T-cell (primary cell): ENCODE results near the gene SIGLEC15. TPM values are rescaled to one million over a fixed set of nuclear protein-coding genes. Genes with fewer than 3 reads are reported as not detected.
A peak's percentile ranks its signal among the peaks of the same experiment; 100 is the strongest.
"Not testable (repeated sequence)": the region's sequence is repeated elsewhere in the genome, so short reads cannot be mapped to it uniquely, and the experiment has no call there.

Experiments used
- ATAC-seq, 4 experiments: fragments of 200-7000 bp in 3 of 4; fragments of 150-1000 bp in 1 of 4; cut with Tn5 transposase; replicated peaks in 1 of 4; 1 replicate in 3 of 4; 2 replicates in 1 of 4; pipeline ENCODE4 v1.10.0; 2021; ENCODE audit warnings: moderate library complexity in 3 of 4, mild to moderate bottlenecking in 2 of 4, moderate number of reproducible peaks in 1 of 4
- CTCF ChIA-PET, 2 donors: fragments of 300-600 bp; sonication (Branson Sonifier 250); formaldehyde crosslinking; loops; one replicate each; lab custom pipeline; 2022; ENCODE audit warnings: antibody characterized with exemption in 2 of 2; lab: Charles Lee
- POLR2A ChIA-PET, 2 donors: fragments of 300-600 bp; sonication (Branson Sonifier 250); formaldehyde crosslinking; loops; one replicate each; lab custom pipeline; 2022; ENCODE audit warnings: antibody characterized with exemption in 2 of 2; lab: Charles Lee
- DNase-seq, 35 experiments: peaks; one replicate each; pipeline versions ENCODE4 v3.0.0 to v3.0.0-alpha.2; 2013 to 2023
- H3K27ac ChIP-seq: one replicate; pipeline ENCODE4 v1.5.1; 2013; ENCODE audit warnings: low read length
- H3K27me3 ChIP-seq, 2 experiments: replicated peaks in 1 of 2; 1 replicate in 1 of 2; 2 replicates in 1 of 2; pipeline versions ENCODE4 v1.6.1 to v1.7.0; 2013; ENCODE audit warnings: low read length in 1 of 2, mixed read lengths in 1 of 2; ENCODE audit not compliant: control insufficient read depth in 2 of 2, insufficient read depth in 2 of 2; ENCODE audit errors: extremely low read depth in 1 of 2
- H3K36me3 ChIP-seq, 2 donors: 1 replicate in 1 of 2; 2 replicates in 1 of 2; pipeline versions ENCODE4 v1.6.1 to v1.7.0; 2013; ENCODE audit warnings: low read length in 1 of 2; ENCODE audit not compliant: control insufficient read depth in 2 of 2, insufficient read depth in 1 of 2; ENCODE audit errors: extremely low read depth in 1 of 2
- H3K4me1 ChIP-seq, 2 experiments: 1 replicate in 1 of 2; 2 replicates in 1 of 2; pipeline versions ENCODE4 v1.6.1 to v1.7.0; 2013; ENCODE audit warnings: low read length in 2 of 2, mixed read lengths in 1 of 2; ENCODE audit not compliant: insufficient read depth in 2 of 2, control insufficient read depth in 1 of 2; ENCODE audit errors: extremely low read depth in 1 of 2
- H3K4me3 ChIP-seq, 2 donors: 1 replicate in 1 of 2; 2 replicates in 1 of 2; pipeline versions ENCODE4 v1.5.1 to v1.7.0; 2013; ENCODE audit warnings: mild to moderate bottlenecking in 2 of 2, low read length in 1 of 2, moderate library complexity in 1 of 2; ENCODE audit not compliant: control insufficient read depth in 1 of 2; ENCODE audit errors: extremely low read depth in 1 of 2
- H3K9me3 ChIP-seq: 2 replicates; pipeline ENCODE4 v1.7.0; 2013
- H3K27ac Mint-ChIP-seq, 2 donors: one replicate each; pipeline ENCODE4 v1.8.0; 2020 to 2021; ENCODE audit warnings: mild to moderate bottlenecking in 2 of 2, mixed read lengths in 2 of 2
- H3K27me3 Mint-ChIP-seq, 2 donors: one replicate each; pipeline ENCODE4 v1.8.0; 2021 to 2022; ENCODE audit warnings: mixed read lengths in 2 of 2
- H3K36me3 Mint-ChIP-seq: one replicate; pipeline ENCODE4 v1.8.0; 2021; ENCODE audit warnings: mixed read lengths
- H3K4me1 Mint-ChIP-seq, 3 donors: one replicate each; pipeline ENCODE4 v1.8.0; 2020 to 2022; ENCODE audit warnings: mixed read lengths in 3 of 3, mild to moderate bottlenecking in 1 of 3
- H3K4me3 Mint-ChIP-seq, 3 donors: one replicate each; pipeline ENCODE4 v1.8.0; 2020 to 2022; ENCODE audit warnings: mild to moderate bottlenecking in 3 of 3, mixed read lengths in 3 of 3, moderate library complexity in 3 of 3
- H3K9me3 Mint-ChIP-seq, 3 donors: one replicate each; pipeline ENCODE4 v1.8.0; 2020 to 2022; ENCODE audit warnings: mixed read lengths in 3 of 3
- WGBS: methylation state at CpG from one replicate; pipeline ENCODE4 v1.1.5; 2013; ENCODE audit warnings: missing lambda C conversion rate; ENCODE audit not compliant: insufficient coverage; 5-methylcytosine and 5-hydroxymethylcytosine counted together
- total RNA-seq, 35 experiments: library from RNA in 6 of 35; stranded (reverse) in 6 of 35; fragments of 120-200 nt in 1 of 35; gene quantifications; one replicate each; pipeline versions ENCODE4 v1.2.1 to v1.2.4 and lab custom pipeline; 2013 to 2026

The SIGLEC15 gene
- total RNA-seq, 5 donors from 2014 or later (not counting 1 experiment from before 2014, with no cell fraction given) = 0.33 TPM; not detected in 4

- Mint-ChIP-seq H3K27me3 (peaks cover 1 to 4% of the 10 kb centered on the region in 2 donors), H3K9me3 (no peaks in the 10 kb centered on the region), H3K4me3 (no peak overlapping the region), H3K4me1 (peaks cover 0 to 5% (median 5%) of the 10 kb centered on the region in 3 donors), H3K36me3 (peaks cover 10% of the 10 kb centered on the region), H3K27ac (peak overlapping the region in 1 of 2 donors; percentile 19)
- H3K4me1 ChIP-seq = no peaks in the 10 kb centered on the region
- no peaks in the 10 kb centered on the region for H3K27me3 ChIP-seq
- ATAC-seq (no peak), DNase-seq (no peak)
- no peak overlapping the region for H3K4me3 ChIP-seq
- CTCF ChIA-PET = interaction anchor here in 1 of 2 donors (0.6 kb wide), 1 partner anchor 180 kb away, joined by 6 read pairs; no protein-coding TSS in a partner anchor
- WGBS = 75% methylated on average over 8 of the region's 8 CpGs
- no peak overlapping the region for H3K27ac ChIP-seq
- no peaks in the 10 kb centered on the region for H3K9me3 ChIP-seq
- H3K36me3 ChIP-seq = peaks cover 3 to 9% of the 10 kb centered on the region in 2 donors
- POLR2A ChIA-PET = interaction anchor here in 1 of 2 donors (0.6 kb wide), 1 partner anchor 28 kb away, joined by 5 read pairs; no protein-coding TSS in a partner anchor
These were observed 19.9 kb downstream of the SIGLEC15 start for GRCh38 chr18:45845410-45845809.

GRCh38 chr18:45847119-45847518 lies 21.6 kb downstream of the SIGLEC15 start:
- no peak overlapping the region for H3K4me3 Mint-ChIP-seq
- CTCF ChIA-PET = no interaction called here
- Histone ChIP-seq H3K9me3 (no peaks in the 10 kb centered on the region), H3K4me3 (no peak overlapping the region), H3K36me3 (peaks cover 3 to 20% of the 10 kb centered on the region in 2 donors), H3K27ac (no peak overlapping the region), H3K4me1 (no peaks in the 10 kb centered on the region), H3K27me3 (no peaks in the 10 kb centered on the region)
- no peaks in the 10 kb centered on the region for H3K9me3 Mint-ChIP-seq
- no CpG with 5 or more reads among the region's 3 CpGs for WGBS
- DNase-seq (no peak), ATAC-seq (no peak)
- no peaks in the 10 kb centered on the region for H3K27me3 Mint-ChIP-seq
- H3K27ac Mint-ChIP-seq = peak overlapping the region in 1 of 2 donors; percentile 27
- peaks cover 25% of the 10 kb centered on the region for H3K36me3 Mint-ChIP-seq
- H3K4me1 Mint-ChIP-seq = peaks cover 0 to 5% (median 5%) of the 10 kb centered on the region in 3 donors
- POLR2A ChIA-PET = no interaction called here

- H3K27me3 Mint-ChIP-seq, ATAC-seq, DNase-seq, H3K9me3 ChIP-seq, H3K9me3 Mint-ChIP-seq, H3K27ac ChIP-seq, H3K4me3 Mint-ChIP-seq, H3K4me3 ChIP-seq, H3K4me1 Mint-ChIP-seq, POLR2A ChIA-PET, H3K27ac Mint-ChIP-seq, H3K27me3 ChIP-seq, H3K4me1 ChIP-seq: not testable (repeated sequence)
- H3K36me3 ChIP-seq = peaks cover 6 to 33% of the 10 kb centered on the region in 2 donors
- H3K36me3 Mint-ChIP-seq = peaks cover 39% of the 10 kb centered on the region
- WGBS = 95% methylated on average over 7 of the region's 13 CpGs
- CTCF ChIA-PET = interaction anchor here in 1 of 2 donors (0.8 kb wide), 1 partner anchor 332 kb away, joined by 4 read pairs; no protein-coding TSS in a partner anchor
These were observed 23.2 kb downstream of the SIGLEC15 start for GRCh38 chr18:45848643-45849042.

GRCh38 chr18:45849529-45849928 lies 24.1 kb downstream of the SIGLEC15 start:
- H3K27ac ChIP-seq = no peak overlapping the region
- Mint-ChIP-seq H3K4me3 (no peak overlapping the region), H3K27me3 (no peaks in the 10 kb centered on the region), H3K27ac (no peak overlapping the region), H3K9me3 (no peaks in the 10 kb centered on the region), H3K4me1 (peaks cover 0 to 5% (median 5%) of the 10 kb centered on the region in 3 donors), H3K36me3 (peaks cover 48% of the 10 kb centered on the region)
- no peaks in the 10 kb centered on the region for H3K27me3 ChIP-seq
- H3K9me3 ChIP-seq = no peaks in the 10 kb centered on the region
- ChIA-PET POLR2A (interaction anchor here in 1 of 2 donors (1.2 kb wide), 1 partner anchor 19 kb away, joined by 9 read pairs; no protein-coding TSS in a partner anchor), CTCF (interaction anchor here in 1 of 2 donors (1.0 to 1.3 kb wide), 2 partner anchors 30 to 184 kb away, joined by 4 to 5 read pairs; no protein-coding TSS in a partner anchor)
- H3K4me3 ChIP-seq = no peak overlapping the region
- H3K36me3 ChIP-seq = peaks cover 6 to 41% of the 10 kb centered on the region in 2 donors
- no peak for ATAC-seq
- no peak for DNase-seq
- no peaks in the 10 kb centered on the region for H3K4me1 ChIP-seq
- 68% methylated on average over 5 of the region's 7 CpGs for WGBS

GRCh38 chr18:45850021-45850420 lies 24.5 kb downstream of the SIGLEC15 start:
- peaks cover 6 to 46% of the 10 kb centered on the region in 2 donors for H3K36me3 ChIP-seq
- DNase-seq = no peak

GRCh38 chr18:45851161-45851925 lies 25.9 kb downstream of the SIGLEC15 start:
- Histone ChIP-seq H3K36me3 (peaks cover 12 to 60% of the 10 kb centered on the region in 2 donors), H3K4me3 (no peak overlapping the region), H3K9me3 (no peaks in the 10 kb centered on the region), H3K27ac (no peak overlapping the region), H3K27me3 (no peaks in the 10 kb centered on the region), H3K4me1 (no peaks in the 10 kb centered on the region)
- H3K9me3 Mint-ChIP-seq = no peaks in the 10 kb centered on the region
- no peak for ATAC-seq
- no peaks in the 10 kb centered on the region for H3K27me3 Mint-ChIP-seq
- H3K27ac Mint-ChIP-seq = no peak overlapping the region
- ChIA-PET CTCF (interaction anchor here in 1 of 2 donors (0.5 kb wide), 1 partner anchor 120 kb away, joined by 10 read pairs; no protein-coding TSS in a partner anchor), POLR2A (no interaction called here)
- H3K4me1 Mint-ChIP-seq = no peaks in the 10 kb centered on the region
- no peak for DNase-seq
- H3K36me3 Mint-ChIP-seq = peaks cover 63% of the 10 kb centered on the region
- no peak overlapping the region for H3K4me3 Mint-ChIP-seq
- WGBS = 88% methylated on average over 6 of the region's 10 CpGs

More at GRCh38 chr18:45850021-45850420, 24.5 kb downstream of the SIGLEC15 start:
- H3K36me3 Mint-ChIP-seq = peaks cover 51% of the 10 kb centered on the region
- ChIA-PET POLR2A (interaction anchor here in 1 of 2 donors (1.2 kb wide), 1 partner anchor 18 kb away, joined by 9 read pairs; no protein-coding TSS in a partner anchor), CTCF (interaction anchor here in 1 of 2 donors (1.0 to 1.3 kb wide), 2 partner anchors 29 to 185 kb away, joined by 4 to 5 read pairs; no protein-coding TSS in a partner anchor)
- Histone ChIP-seq H3K27ac (no peak overlapping the region), H3K27me3 (no peaks in the 10 kb centered on the region), H3K9me3 (no peaks in the 10 kb centered on the region), H3K4me1 (no peaks in the 10 kb centered on the region), H3K4me3 (no peak overlapping the region)
- no peak overlapping the region for H3K4me3 Mint-ChIP-seq
- ATAC-seq = no peak
- 97% methylated on average over 10 of the region's 10 CpGs for WGBS
- H3K27ac Mint-ChIP-seq = no peak overlapping the region
- H3K27me3 Mint-ChIP-seq = no peaks in the 10 kb centered on the region
- H3K9me3 Mint-ChIP-seq = no peaks in the 10 kb centered on the region
- peaks cover 0 to under 1% (median 0%) of the 10 kb centered on the region in 3 donors for H3K4me1 Mint-ChIP-seq
